GM19463 (cell line): ENCODE results near the gene SLC46A1.

Source experiments
- ATAC-seq: cut with Tn5 transposase; IDR thresholded peaks from one replicate; pipeline ENCODE4 v1.9.1; 2021; ENCODE audit warnings: mild to moderate bottlenecking, moderate library complexity; ENCODE audit not compliant: unreplicated experiment

The SLC46A1 gene

GRCh38 chr17:28404812-28405570, 1.0 kb downstream of the SLC46A1 start:
- no peak for ATAC-seq

- no peak for ATAC-seq
Measured at GRCh38 chr17:28404461-28404811, 1.6 kb downstream of the SLC46A1 start.

GRCh38 chr17:28404007-28404406, 2.0 kb downstream of the SLC46A1 start:
- ATAC-seq: no peak

GRCh38 chr17:28402844-28403243, 3.2 kb downstream of the SLC46A1 start:
- ATAC-seq: no peak

GRCh38 chr17:28402224-28402630, 3.8 kb downstream of the SLC46A1 start:
- ATAC-seq: no peak

- ATAC-seq: no peak
Measured at GRCh38 chr17:28399808-28400207, 6.2 kb downstream of the SLC46A1 start.

- peak; percentile 72 for ATAC-seq
Measured at GRCh38 chr17:28398280-28398981, 7.6 kb downstream of the SLC46A1 start.

- ATAC-seq: no peak
Measured at GRCh38 chr17:28397687-28398279, 8.2 kb downstream of the SLC46A1 start.

GRCh38 chr17:28397275-28397674, 8.7 kb downstream of the SLC46A1 start:
- ATAC-seq: no peak

- no peak for ATAC-seq
Measured at GRCh38 chr17:28396635-28397239, 9.3 kb downstream of the SLC46A1 start.

GRCh38 chr17:28395968-28396367, 10.0 kb downstream of the SLC46A1 start:
- ATAC-seq: no peak

- no peak for ATAC-seq
Measured at GRCh38 chr17:28395426-28395825, 10.6 kb downstream of the SLC46A1 start.

- ATAC-seq: no peak
Measured at GRCh38 chr17:28394337-28395116, 11.5 kb downstream of the SLC46A1 start.

- no peak for ATAC-seq
Measured at GRCh38 chr17:28392491-28392890, 13.5 kb downstream of the SLC46A1 start.

- ATAC-seq: no peak
Measured at GRCh38 chr17:28391401-28391800, 14.6 kb downstream of the SLC46A1 start.

- ATAC-seq: no peak
Measured at GRCh38 chr17:28390984-28391383, 15.0 kb downstream of the SLC46A1 start.

- ATAC-seq: no peak
Measured at GRCh38 chr17:28390563-28390962, 15.4 kb downstream of the SLC46A1 start.

- ATAC-seq: no peak
Measured at GRCh38 chr17:28390141-28390540, 15.9 kb downstream of the SLC46A1 start.

GRCh38 chr17:28388106-28388505, 17.9 kb downstream of the SLC46A1 start:
- no peak for ATAC-seq

- ATAC-seq: no peak
Measured at GRCh38 chr17:28386391-28386790, 19.6 kb downstream of the SLC46A1 start.

GRCh38 chr17:28385406-28385805, 20.6 kb downstream of the SLC46A1 start:
- ATAC-seq: no peak
